CD4-positive, alpha-beta T cell (primary cell): ENCODE data around the gene CAMTA1. TPM values are rescaled to one million over a fixed set of nuclear protein-coding genes. Genes with fewer than 3 reads are reported as not detected.
A peak's percentile ranks its signal among the peaks of the same experiment; 100 is the strongest.

Experiments
- ATAC-seq: fragments of 200-7000 bp; cut with Tn5 transposase; one replicate; pipeline ENCODE4 v1.10.0; 2022; ENCODE audit warnings: mild to moderate bottlenecking; ENCODE audit not compliant: poor library complexity
- CTCF ChIA-PET: fragments of 350-600 bp; sonication (Branson Sonifier 250); formaldehyde crosslinking; loops from one replicate; lab custom pipeline; 2021; ENCODE audit warnings: antibody characterized with exemption, inconsistent platforms; lab: Charles Lee
- POLR2A ChIA-PET: fragments of 350-600 bp; sonication (Branson Sonifier 250); formaldehyde crosslinking; loops from one replicate; lab custom pipeline; 2021; ENCODE audit warnings: antibody characterized with exemption, inconsistent platforms; lab: Charles Lee
- DNase-seq, 14 experiments: peaks; one replicate each; pipeline ENCODE4 v3.0.0-alpha.2; 2013 to 2020; ENCODE audit warnings: mixed read lengths in 2 of 14
- H3K27ac ChIP-seq, 2 donors: one replicate each; pipeline versions ENCODE4 v1.5.1 to v1.7.0; 2013; ENCODE audit warnings: low read length in 2 of 2, low read depth in 1 of 2, mild to moderate bottlenecking in 1 of 2
- H3K27me3 ChIP-seq, 2 experiments: 1 replicate in 1 of 2; 2 replicates in 1 of 2; pipeline versions ENCODE4 v1.6.1 to v1.7.0; 2013; ENCODE audit warnings: low read length in 2 of 2, control low read depth in 1 of 2, mild to moderate bottlenecking in 1 of 2, moderate library complexity in 1 of 2; ENCODE audit not compliant: insufficient read depth in 2 of 2, control insufficient read depth in 1 of 2
- H3K36me3 ChIP-seq: one replicate; pipeline ENCODE4 v1.6.1; 2013; ENCODE audit warnings: low read length, control low read depth; ENCODE audit not compliant: insufficient read depth
- H3K4me1 ChIP-seq: one replicate; pipeline ENCODE4 v1.6.1; 2013; ENCODE audit warnings: low read length, control low read depth; ENCODE audit not compliant: insufficient read depth
- H3K4me3 ChIP-seq: one replicate; pipeline ENCODE4 v1.5.1; 2013; ENCODE audit warnings: mild to moderate bottlenecking, low read length, moderate library complexity
- H3K9me3 ChIP-seq, 2 experiments: 1 replicate in 1 of 2; 2 replicates in 1 of 2; pipeline versions ENCODE4 v1.6.1 to v1.7.0; 2013; ENCODE audit warnings: low read length in 2 of 2, mild to moderate bottlenecking in 2 of 2, control low read depth in 1 of 2, moderate library complexity in 1 of 2; ENCODE audit not compliant: control insufficient read depth in 1 of 2, insufficient read depth in 1 of 2
- H3K27ac Mint-ChIP-seq: one replicate; pipeline ENCODE4 v1.8.0; 2020; ENCODE audit warnings: mixed read lengths
- H3K27me3 Mint-ChIP-seq: one replicate; pipeline ENCODE4 v1.8.0; 2021; ENCODE audit warnings: mixed read lengths
- H3K36me3 Mint-ChIP-seq: one replicate; pipeline ENCODE4 v1.8.0; 2021; ENCODE audit warnings: low read depth, mixed read lengths
- H3K4me1 Mint-ChIP-seq: one replicate; pipeline ENCODE4 v1.8.0; 2021; ENCODE audit warnings: low read depth, mixed read lengths
- H3K4me3 Mint-ChIP-seq: one replicate; pipeline ENCODE4 v1.8.0; 2020; ENCODE audit warnings: mild to moderate bottlenecking, mixed read lengths
- H3K9me3 Mint-ChIP-seq: one replicate; pipeline ENCODE4 v1.8.0; 2020; ENCODE audit warnings: mixed read lengths
- CTCF ChIP-seq: fragments of 200-600 bp; IDR thresholded peaks from one replicate; pipeline ENCODE4 v1.8.0; 2022; ENCODE audit warnings: antibody characterized with exemption, mild to moderate bottlenecking
- intact Hi-C, 2 experiments: fragments of 100-400 bp; cut with DNase I in 1 of 2; cut with micrococcal nuclease in 1 of 2; formaldehyde crosslinking; loops; one replicate each; pipeline versions ENCODE4 v1.15.1 to v1.9.0; 2023 to 2025; cut with DNase I, micrococcal nuclease
- total RNA-seq, 174 experiments: library from RNA in 2 of 174; stranded (reverse) in 2 of 174; gene quantifications; one replicate each; pipeline ENCODE4 v1.2.3 and lab custom pipeline; 2021 to 2026

Gene CAMTA1
- total RNA-seq, 2 experiments from 2014 or later, result 38.6 to 39.3 TPM

- no peak for TF ChIP-seq CTCF
- no peak overlapping the region for H3K27ac ChIP-seq
- H3K36me3 ChIP-seq, result no peaks in the 10 kb centered on the region
- H3K36me3 Mint-ChIP-seq, result peaks cover 11% of the 10 kb centered on the region
- no peaks in the 10 kb centered on the region for H3K27me3 Mint-ChIP-seq
- no peak overlapping the region for H3K4me3 ChIP-seq
- H3K27me3 ChIP-seq, result no peaks in the 10 kb centered on the region
- H3K4me1 Mint-ChIP-seq, result peaks cover 37% of the 10 kb centered on the region
- ChIA-PET CTCF (no interaction called here), POLR2A (interaction anchor here (0.7 to 3.2 kb wide), 2 partner anchors 40 to 84 kb away, joined by 3 to 41 read pairs; no protein-coding TSS in a partner anchor)
- no peak for ATAC-seq
- no peaks in the 10 kb centered on the region for H3K9me3 ChIP-seq
- H3K4me3 Mint-ChIP-seq, result peak overlapping the region; percentile 85
- no peak for DNase-seq
- H3K4me1 ChIP-seq, result peaks cover 19% of the 10 kb centered on the region
- peak overlapping the region; percentile 89 for H3K27ac Mint-ChIP-seq
- intact Hi-C loops, result loop anchor here in 1 of 2 experiments (2.0 to 10.0 kb wide), 5 partner anchors 158 to 1179 kb away; partner anchors contain the start of genes ACOT7, NOL9, NPHP4 and PARK7
- no peaks in the 10 kb centered on the region for H3K9me3 Mint-ChIP-seq
Observed at GRCh38 chr1:6783221-6783620, 2.0 kb upstream of the CAMTA1 start.

GRCh38 chr1:6783936-6784559, 1.2 kb upstream of the CAMTA1 start:
- CTCF ChIA-PET, result no interaction called here
- POLR2A ChIA-PET, result interaction anchor here (0.6 to 3.2 kb wide), 10 partner anchors 17 to 792 kb away, joined by 3 to 41 read pairs (median 4); partner anchors contain the start of genes DNAJC11 and NPHP4
- Histone ChIP-seq H3K27me3 (no peaks in the 10 kb centered on the region), H3K36me3 (no peaks in the 10 kb centered on the region), H3K4me1 (peaks cover 25% of the 10 kb centered on the region), H3K9me3 (no peaks in the 10 kb centered on the region), H3K4me3 (peak overlapping the region; percentile 80), H3K27ac (peak overlapping the region; percentile 88 to 92)
- DNase-seq, result peak in 1 of 14 experiments; percentile 10
- peaks cover 11% of the 10 kb centered on the region for H3K36me3 Mint-ChIP-seq
- peaks cover 45% of the 10 kb centered on the region for H3K4me1 Mint-ChIP-seq
- ATAC-seq, result no peak
- H3K4me3 Mint-ChIP-seq, result peak overlapping the region; percentile 85
- peak overlapping the region; percentile 89 for H3K27ac Mint-ChIP-seq
- no peaks in the 10 kb centered on the region for H3K27me3 Mint-ChIP-seq
- H3K9me3 Mint-ChIP-seq, result no peaks in the 10 kb centered on the region
- intact Hi-C loops, result loop anchor here in 1 of 2 experiments (1.0 to 10.0 kb wide), 6 partner anchors 83 to 1178 kb away; partner anchors contain the start of genes ACOT7, DNAJC11, NOL9 and NPHP4
- no peak for TF ChIP-seq CTCF

GRCh38 chr1:6784560-6785317, 515 bp upstream of the CAMTA1 start:
- Histone ChIP-seq H3K36me3 (no peaks in the 10 kb centered on the region), H3K27ac (peak overlapping the region; percentile 88 to 92), H3K27me3 (no peaks in the 10 kb centered on the region), H3K4me3 (peak overlapping the region; percentile 80), H3K4me1 (peaks cover 25% of the 10 kb centered on the region), H3K9me3 (no peaks in the 10 kb centered on the region)
- Mint-ChIP-seq H3K4me3 (peak overlapping the region; percentile 97), H3K27ac (peak overlapping the region; percentile 89), H3K27me3 (no peaks in the 10 kb centered on the region), H3K36me3 (peaks cover 11% of the 10 kb centered on the region), H3K9me3 (no peaks in the 10 kb centered on the region), H3K4me1 (peaks cover 51% of the 10 kb centered on the region)
- ChIA-PET POLR2A (interaction anchor here (0.6 to 3.2 kb wide), 16 partner anchors 11 to 792 kb away, joined by 3 to 41 read pairs (median 4); partner anchors contain the start of genes DNAJC11, KLHL21, NPHP4 and ZBTB48), CTCF (interaction anchor here (1.2 kb wide), 1 partner anchor 83 kb away, joined by 5 read pairs; the partner anchor contains the start of gene DNAJC11)
- TF ChIP-seq CTCF, result no peak
- DNase-seq (peak; percentile 96 to 100 (median 99)), ATAC-seq (peak; percentile 23)
- intact Hi-C loops, result loop anchor here in 1 of 2 experiments (1.0 to 10.0 kb wide), 6 partner anchors 83 to 1178 kb away; partner anchors contain the start of genes ACOT7, DNAJC11, NOL9 and NPHP4
